SH-SY5Y (cell line): ENCODE data around the gene HOXA9.

Source experiments
- GATA2 ChIP-seq: IDR thresholded peaks from 2 replicates; pipeline ENCODE4 v1.6.1; 2011; ENCODE audit warnings: mild to moderate bottlenecking, low read depth, low read length
- GATA3 ChIP-seq: IDR thresholded peaks from 2 replicates; pipeline ENCODE4 v1.6.1; 2011; ENCODE audit warnings: low read depth, mild to moderate bottlenecking, low read length, moderate library complexity

The HOXA9 gene

GRCh38 chr7:27196287-27196767, 31.0 kb upstream of the HOXA9 start:
- no peak for TF ChIP-seq GATA3
- no peak for TF ChIP-seq GATA2

DNA sequence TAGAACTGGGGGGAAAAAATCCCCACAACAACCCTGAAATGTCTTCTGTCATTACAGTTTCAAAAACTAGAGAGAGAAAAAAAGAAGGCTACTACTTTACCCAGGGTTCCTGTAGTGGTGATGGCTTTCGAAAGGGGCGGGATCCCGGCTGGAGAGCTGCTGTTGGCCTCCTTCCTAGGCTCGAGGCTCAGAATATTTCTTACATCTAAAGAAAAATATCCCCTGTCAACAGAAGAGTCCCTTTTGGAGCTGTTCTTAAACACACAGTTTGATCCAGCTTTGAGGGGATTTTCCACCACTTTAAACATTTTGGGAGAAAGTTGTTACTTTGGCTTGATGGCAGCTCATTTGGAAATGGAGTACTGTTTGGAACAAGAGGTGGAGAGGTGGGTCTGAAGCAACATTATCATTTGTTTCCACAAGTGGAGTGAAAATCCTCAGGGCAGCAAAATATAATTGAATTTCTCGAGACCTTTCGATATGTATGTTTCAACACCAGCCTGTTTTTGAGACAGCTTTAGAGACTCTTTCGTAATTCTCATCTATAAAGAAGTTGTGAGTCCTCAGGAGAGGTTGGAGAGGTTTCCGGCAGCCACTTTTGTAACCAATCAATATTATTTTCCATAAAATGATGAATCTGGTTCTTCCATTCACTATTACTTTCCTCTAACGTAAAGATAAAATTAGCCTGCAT, 29.5 kb upstream of the HOXA9 start:
- TF ChIP-seq GATA2, result no peak
- TF ChIP-seq GATA3, result no peak

- no peak for TF ChIP-seq GATA3
- TF ChIP-seq GATA2, result no peak
These were observed 28.6 kb upstream of the HOXA9 start for GRCh38 chr7:27194002-27194352.

DNA sequence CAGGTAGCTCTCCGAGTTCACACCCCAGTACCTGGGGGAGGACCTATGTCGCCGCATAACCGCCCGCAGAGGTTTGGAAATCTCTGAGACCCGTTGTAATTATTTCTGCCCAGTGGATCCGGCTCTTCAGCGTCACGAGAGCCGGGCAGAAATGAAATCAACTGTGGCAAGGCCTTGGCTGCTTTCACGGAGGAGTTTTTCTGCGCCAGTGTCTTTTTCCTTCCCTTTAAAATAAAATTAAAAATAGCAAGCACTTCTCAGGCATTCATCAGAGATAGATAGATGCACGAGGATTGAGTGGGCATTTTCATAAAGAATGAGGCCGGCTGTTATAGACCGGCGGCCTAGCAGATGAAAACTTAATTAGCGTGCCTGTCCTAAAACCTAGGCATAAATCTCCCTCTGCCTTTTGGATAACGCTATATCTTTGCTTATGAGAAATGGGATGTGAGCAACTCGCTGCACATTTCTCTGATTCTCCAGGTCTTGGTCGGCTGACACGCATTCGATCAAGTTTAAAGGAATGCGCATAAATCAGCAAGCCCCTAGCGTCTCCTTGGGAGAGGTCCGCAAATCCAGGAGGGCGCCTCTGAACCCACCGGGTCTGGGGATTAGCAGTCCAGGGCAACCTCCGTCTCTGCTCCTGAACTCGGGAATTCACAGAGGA, 28.1 kb upstream of the HOXA9 start:
- TF ChIP-seq GATA2, result no peak
- TF ChIP-seq GATA3, result no peak

GRCh38 chr7:27192546-27193334, 27.4 kb upstream of the HOXA9 start:
- TF ChIP-seq GATA2 (no peak), GATA3 (no peak)

DNA sequence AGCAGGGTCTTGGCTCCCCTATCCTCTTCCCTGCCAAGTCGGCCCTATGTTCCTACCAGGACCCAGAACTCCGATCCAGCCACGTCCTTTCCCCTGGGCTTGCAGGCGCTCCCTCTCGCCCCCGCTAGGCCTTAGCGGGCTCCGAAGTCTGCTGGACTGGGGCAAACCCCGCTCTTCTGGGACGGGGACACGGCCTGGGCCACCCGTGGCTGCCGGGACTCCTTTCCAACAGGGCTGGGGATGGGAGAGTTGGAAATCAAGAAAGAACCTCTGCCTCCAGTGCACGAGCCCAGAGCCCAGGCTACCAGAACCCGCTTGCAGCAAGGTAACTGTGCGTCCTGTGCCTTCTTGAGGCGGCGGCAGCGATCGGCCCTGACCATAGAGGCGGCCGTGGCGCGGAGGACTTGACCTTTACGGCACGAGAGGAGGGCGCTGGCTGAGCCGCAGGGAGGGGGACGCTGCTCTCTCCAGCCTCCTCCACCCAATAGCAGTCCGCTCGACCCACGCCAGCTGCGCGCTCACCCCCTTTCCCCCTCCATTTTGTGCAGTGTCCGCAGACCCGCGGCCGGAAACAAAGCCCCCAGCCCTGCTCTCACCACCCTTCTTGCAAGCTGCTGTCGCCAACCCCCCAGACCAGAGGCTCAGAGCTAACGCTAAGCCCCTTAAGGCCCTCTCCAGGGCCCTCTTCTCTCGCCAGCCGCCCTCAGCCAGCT, 26.7 kb upstream of the HOXA9 start:
- TF ChIP-seq GATA3 (no peak), GATA2 (no peak)

DNA sequence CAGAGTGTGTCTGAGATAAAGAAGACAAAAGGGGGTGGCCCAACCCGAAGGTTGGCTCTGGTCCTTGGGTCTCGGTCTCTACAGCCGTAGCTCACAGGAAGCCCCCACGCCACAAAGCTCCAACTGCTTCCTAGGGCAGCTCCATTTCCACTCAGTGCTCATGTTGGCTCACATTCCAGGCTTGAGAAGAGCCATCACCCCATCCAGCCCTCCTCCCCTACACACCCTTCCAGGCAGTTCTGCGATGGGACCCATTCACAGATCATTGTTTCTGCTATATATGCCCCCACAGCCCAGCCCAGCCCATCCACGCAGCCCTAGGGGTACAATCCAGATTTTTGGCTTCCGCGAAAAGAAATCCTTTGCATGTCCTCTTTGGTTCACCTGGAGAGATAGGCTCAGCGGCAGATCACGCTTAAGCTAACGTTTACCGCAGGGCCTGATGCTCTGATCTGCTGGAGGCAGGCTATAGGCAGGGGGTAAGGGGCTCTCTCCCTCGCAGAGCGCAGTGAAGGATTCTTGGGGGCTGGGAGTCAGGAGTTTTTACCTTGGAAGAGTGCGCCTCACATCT, 25.9 kb upstream of the HOXA9 start:
- no peak for TF ChIP-seq GATA3
- no peak for TF ChIP-seq GATA2

DNA sequence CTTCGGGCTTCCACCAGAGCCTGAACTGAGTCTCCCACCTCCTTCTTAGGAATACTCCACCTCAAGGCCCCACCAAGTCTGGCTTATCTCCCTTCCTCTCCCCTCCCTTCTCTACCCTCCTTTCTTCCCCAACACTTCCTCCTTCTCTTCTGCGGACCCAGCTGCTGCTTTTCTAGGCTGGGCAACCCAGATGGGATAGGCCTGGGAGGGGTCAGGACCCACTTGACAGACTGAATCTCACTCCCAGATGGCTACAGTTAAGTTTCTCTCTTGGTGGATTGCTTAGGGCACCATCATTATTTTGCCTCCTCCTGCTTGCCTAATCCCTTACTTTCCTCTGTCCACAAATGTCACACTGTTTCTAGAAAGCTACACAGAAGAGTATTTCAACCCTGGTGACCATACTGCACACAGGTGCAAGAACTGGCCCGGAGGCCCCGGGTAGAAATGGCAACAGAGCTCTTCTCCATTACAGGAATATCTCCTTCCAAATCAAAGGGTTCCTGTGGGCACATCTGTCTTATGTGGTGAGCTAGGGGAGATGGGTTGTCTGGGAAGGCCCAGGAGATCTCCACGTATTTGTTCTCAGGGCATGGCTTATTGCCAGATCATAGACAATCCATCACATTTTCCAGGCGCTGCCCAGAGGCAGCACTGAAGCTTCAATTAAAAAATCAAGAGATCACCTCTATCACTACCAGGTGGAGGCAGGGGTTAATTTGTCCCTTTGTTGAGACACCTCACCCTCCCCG, 24.8 kb upstream of the HOXA9 start:
- no peak for TF ChIP-seq GATA3
- TF ChIP-seq GATA2, result no peak

- no peak for TF ChIP-seq GATA3
- TF ChIP-seq GATA2, result no peak
These were observed 24.1 kb upstream of the HOXA9 start for GRCh38 chr7:27189295-27189996.

DNA sequence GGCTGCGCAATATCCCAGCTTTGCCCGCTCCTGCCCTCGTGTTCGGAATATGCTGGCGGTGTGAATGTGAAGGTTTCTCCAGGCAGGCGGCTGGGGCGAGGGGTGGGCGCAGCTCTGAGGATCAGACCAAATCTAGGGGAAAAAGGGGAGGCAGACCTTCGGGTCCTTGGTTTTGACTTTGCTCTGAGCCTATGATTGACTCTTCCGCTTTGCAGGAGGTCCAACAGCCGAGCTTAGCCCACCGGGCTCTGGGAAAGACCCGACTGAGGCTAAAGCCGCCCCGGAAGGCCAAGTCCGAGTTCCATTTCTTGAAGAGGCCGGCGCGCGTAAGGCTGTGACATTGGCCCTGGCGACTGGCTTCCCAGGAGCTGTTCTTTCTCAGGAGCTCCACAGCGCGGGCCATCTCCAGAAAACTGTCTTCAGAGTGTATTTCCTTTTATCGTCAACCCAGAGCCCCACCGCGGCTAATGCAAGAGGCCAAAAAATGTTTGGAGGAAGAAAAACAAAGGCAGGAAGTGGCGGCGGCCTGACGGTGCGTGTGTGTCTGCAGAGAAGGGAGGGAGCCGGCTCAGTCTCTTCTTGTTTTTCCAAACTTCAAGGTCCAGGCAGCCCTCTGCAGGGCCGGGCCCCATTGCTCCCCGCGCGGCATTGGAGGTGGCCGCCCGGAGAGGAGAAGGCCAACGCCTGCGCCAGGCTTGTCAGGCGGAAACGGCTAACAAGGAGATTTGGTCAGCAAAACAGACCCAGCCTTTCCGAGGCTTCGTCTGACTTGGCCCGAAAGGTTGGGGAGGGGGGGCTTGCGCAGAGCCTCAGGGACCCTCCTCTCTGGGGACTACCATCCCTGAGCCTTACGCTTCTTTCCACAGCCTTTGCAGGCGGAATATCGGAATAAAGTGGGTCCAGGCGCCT, 23.3 kb upstream of the HOXA9 start:
- no peak for TF ChIP-seq GATA3
- no peak for TF ChIP-seq GATA2

DNA sequence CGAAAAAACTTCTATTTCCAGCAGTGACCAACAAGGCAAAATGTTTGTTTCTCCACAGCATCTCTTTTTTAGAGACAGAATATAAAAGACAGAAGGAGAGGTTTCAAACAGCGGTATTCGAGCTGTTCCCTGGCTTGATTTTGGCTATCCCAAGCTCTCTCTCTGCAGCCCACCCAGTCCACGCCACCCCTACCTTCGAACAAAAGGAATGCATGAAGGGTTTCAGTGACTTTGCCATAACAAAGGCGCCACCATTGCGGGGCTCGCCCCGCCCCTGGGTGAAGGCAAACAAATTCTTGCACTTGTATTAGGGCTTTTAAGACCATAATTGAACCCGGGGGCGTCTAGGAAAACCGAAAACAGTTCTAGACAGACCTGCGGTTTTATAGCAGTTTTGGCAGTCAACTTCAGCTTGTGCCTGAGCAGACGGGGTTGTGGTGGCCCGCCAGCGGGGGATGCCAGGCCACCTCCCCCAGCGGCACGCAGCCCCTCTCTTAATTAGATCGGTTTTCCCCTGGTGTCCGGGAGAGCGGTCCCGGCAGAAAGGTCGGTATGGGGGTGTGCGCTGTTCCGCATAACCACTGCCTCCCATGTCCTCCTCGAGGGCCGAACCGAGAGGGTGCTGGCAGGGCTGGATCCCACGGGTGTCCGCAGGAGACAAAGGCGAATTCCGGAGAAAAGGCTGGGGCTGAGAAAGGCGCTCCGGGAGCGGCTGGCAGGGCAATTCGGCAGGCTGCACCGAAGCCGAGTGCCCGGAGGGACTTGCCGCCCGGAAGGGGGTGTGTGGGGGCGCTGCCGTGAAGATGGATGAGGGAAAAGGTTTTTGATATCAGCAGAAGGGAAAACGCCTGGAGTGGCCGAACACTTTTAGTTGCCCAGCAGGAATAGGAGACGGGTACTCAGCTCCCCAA, 22.4 kb upstream of the HOXA9 start:
- TF ChIP-seq GATA3, result no peak
- TF ChIP-seq GATA2, result no peak
